ENCODE measurements around the gene PRR15L.
A peak's percentile ranks its signal among the peaks of the same experiment; 100 is the strongest.
"Not testable (repeated sequence)": the region's sequence is repeated elsewhere in the genome, so short reads cannot be mapped to it uniquely, and the experiment has no call there.

Gene PRR15L, protein sequence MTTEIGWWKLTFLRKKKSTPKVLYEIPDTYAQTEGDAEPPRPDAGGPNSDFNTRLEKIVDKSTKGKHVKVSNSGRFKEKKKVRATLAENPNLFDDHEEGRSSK

GRCh38 chr17:47957591-47958490, at the start of gene PRR15L:
PRR15L (minus strand) TSS chr17:47957883; CDS start chr17:47953234, 4,649 bp downstream.
- peak; percentile 99 for DNase-seq

DNA sequence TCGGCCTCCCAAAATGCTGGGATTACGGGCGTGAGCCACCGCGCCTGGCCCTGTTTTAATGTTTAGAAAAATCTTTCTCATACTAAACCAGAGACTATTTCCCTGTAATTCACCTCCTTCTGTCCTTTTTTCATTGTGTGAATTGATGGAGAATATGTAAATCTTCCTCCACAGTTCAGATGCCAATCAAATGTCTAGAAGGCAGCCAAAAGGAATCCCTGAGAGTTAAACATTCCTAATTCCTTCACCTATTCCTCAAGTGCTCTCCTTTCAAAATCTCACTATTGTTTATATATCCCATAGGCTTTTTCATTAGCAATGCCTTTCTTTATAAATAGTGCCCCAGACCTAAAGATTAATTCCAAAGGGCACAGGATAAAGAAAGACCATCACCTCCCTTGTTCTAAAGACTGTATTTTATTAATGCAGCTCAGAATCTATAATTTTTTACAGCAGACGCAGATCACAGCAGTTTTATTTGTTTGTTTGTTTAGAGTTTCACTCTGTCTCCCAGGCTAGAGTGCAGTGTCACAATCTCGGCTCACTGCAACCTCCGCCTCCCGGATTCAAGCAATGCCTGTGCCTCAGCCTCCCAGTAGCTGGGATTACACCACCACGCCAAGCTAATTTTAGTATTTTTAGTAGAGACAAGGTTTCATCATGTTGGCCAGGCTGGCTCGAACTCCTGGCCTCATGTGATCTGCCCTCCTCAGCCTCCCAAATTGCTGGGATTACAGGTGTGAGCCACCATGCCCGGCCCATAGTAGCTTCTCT, 49.4 kb upstream of the PRR15L start:
- no peak for DNase-seq

GRCh38 chr17:48004983-48005382, 47.3 kb upstream of the PRR15L start:
- no peak for DNase-seq

DNA sequence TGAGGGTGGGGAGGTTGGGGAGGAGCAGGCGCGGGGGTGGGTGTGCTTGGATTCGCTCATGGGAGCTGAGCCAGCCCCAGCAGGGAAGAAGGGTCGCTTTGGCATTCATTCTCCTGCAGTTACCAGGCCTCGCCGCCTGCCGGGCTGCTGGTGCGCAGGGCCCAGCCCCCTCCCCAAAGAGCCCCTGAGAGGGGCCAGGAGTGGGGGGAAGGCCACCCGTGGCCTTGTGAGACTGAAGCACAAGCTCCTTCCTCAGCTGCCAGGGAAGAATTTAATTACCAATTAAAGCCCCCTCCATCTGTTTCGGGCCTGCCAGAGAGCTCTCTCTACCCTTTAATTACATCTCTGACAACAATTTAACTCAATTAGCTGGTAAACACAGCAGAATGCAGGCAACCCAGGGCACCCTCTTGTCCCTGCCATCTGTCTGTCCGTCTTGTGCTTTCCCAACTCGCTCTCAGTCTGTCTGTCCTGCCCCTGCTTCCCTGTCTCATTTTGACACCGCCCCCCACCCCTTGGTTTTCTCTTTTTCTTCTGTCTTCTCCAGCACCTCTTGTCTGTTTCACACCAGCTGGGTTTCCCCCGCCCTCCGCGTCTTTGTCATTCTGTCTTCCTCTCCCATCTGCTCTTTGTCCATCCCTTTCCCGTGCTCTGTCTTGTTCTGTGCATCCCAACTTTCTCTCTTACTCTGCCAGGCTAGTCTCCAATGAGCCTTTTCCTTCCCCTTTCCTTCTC, 45.9 kb upstream of the PRR15L start:
- no peak for DNase-seq

- no peak for DNase-seq
Observed at GRCh38 chr17:48002916-48003416, 45.3 kb upstream of the PRR15L start.

GRCh38 chr17:48002266-48002915, 44.7 kb upstream of the PRR15L start:
- DNase-seq: no peak

DNA sequence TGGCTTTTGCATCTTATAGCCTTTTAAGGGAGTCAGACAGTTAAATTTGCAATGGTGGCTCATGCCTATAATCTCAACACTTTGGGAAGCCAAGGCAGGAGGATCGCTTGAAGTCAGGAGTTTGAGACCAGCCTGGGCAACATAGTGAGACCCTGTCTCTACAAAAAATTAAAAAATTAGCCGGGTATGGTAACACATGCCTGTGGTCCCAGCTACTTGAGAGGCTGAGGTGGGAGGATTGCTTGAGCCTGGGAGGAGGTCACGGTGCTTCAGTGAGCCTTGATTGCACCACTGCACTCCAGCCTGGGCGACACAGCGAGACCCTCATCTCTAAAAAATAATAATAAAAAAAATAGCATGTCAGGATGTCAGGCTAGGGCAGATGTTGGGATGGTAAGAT, 44.0 kb upstream of the PRR15L start:
- DNase-seq: not testable (repeated sequence)

GRCh38 chr17:48001197-48001596, 43.5 kb upstream of the PRR15L start:
- DNase-seq: no peak

GRCh38 chr17:47999582-47999981, 41.9 kb upstream of the PRR15L start:
- DNase-seq: no peak

- no peak for DNase-seq
Observed at GRCh38 chr17:47998044-47998443, 40.4 kb upstream of the PRR15L start.

- no peak for DNase-seq
Observed at GRCh38 chr17:47997586-47997985, 39.9 kb upstream of the PRR15L start.

DNA sequence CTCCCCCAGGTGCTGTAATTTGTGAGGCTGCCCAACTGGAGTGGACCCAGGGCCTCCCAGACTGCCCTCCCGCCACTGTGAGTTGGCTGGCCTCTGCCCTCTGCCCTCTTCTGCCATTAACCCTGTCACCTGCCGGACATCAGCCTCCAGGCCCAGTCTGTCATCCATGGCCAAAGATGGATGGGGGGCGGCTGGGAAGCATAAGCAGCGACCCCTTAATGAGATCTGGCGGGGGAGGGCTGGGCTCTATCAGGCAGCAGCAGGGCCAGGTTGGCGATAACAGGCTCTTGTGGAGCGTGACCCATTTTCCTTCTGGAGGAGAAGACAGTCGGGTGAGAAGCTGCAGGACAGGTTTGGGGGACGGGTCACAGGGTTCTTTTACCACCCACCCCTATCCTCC, 38.5 kb upstream of the PRR15L start:
- no peak for DNase-seq

DNA sequence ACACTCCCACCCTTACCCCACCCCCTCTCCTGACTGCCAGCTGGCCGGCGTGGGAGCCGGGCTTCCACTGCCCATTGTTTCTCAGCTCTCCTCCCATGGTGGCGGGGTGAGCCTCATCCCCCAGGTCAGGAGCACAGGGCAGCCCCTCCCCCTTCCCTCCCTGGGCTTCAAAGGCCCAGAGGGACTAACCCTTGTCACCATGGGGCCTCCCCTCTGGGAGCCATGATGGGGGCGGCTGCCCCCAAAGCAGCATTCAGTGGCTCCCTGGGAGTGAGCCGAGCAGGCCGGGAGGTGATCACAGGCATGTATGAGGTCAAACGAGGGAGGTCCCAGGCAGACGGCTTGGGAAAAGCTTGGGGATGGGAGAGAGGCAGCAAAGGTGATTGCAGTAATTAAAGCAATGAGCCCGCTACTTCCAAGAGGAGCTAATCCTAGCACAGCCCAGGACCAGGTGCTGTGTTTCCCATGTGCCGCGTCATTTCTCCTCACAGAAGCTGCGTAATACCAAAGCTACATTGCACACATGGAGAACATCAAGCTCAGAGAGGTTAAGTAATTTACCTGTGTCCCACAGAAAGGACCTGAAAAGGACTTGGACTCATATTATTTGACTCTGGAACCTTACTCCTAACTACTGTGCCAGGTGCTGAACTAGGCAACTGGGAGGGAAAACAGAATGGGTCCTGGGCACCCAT, 37.7 kb upstream of the PRR15L start:
- DNase-seq: no peak

DNA sequence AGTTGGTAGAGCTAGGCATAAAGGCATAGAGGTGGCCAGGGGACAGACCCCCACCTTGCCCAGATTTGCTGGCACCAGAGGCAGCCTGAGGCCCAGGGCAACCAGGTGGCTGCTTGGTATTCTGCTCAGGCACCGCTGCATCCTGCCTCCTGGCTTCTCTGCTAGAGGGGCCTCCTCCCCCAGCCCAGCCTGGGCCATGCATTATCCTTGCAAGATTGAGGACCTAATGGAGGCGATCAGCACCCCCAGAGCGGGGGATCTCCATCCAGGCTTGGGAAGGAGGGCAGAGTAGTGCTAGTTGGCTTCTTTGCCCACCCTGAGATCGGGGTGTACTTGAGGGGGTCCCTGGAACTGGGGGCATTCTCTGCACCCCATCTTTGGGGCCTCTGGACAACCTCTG, 37.0 kb upstream of the PRR15L start:
- no peak for DNase-seq

DNA sequence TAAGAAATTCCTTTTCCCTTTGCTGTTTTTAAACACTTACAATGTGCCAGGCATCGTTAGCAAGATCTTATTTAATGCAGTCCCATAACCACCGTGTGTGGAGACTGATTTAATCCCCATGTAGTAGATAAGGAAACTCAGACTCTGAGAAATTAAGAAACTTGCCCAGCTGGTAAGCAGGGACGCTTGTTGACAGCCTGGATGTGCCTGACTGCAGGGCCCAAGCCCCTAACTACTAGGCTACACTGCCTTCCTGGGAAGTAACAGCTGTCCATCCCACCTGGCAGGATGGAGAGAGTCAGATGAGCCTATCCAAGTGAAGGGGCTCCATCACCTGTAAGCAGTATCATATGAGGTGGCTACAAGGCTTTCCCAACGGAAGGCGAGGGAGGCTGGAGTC, 36.3 kb upstream of the PRR15L start:
- no peak for DNase-seq

DNA sequence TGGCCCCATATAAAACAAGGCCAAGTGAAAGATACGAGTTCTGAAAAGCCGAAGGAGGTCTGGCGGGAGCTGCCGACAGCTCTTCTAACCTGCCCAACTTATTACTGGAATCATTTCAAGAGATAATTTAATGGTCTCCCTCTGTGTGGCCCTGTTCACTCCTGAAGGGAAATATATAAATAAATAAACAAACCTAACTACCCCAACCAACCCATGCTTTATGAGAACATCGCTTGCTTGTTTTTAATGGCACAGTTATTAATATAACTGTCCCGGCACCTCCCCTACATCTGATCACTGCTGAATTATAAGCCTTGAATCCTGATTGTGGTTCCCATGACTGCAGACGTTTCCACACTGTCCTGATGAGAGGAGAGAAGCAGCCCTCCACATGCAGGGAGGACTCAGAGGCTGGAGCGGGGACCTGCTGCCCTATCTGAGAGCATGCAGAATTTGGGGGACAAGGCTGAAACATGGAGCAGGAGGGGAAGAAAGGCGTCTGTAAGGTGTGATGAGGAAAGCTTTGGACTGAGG, 35.4 kb upstream of the PRR15L start:
- no peak for DNase-seq

GRCh38 chr17:47992216-47992615, 34.5 kb upstream of the PRR15L start:
- no peak for DNase-seq

- DNase-seq: no peak
Observed at GRCh38 chr17:47990962-47991731, 33.5 kb upstream of the PRR15L start.

DNA sequence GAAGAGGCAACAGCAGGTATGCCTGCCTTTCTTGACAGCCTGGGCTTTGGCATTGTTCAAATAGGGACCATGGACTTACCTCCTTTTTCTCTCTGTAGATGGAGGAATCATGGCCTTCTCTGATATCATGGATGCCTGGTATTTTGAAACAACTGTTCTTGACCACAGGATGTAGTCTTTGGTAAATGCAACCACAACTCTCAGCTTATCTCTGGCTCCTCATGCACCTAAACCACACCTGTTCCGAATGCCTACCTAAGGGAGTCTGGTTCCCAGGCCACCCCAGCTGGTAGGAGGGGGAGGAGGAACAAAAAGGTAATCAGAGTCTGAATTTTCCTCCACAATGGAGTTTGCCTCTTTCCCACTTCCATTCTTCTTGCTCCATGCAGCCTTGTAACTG, 32.0 kb upstream of the PRR15L start:
- no peak for DNase-seq

DNA sequence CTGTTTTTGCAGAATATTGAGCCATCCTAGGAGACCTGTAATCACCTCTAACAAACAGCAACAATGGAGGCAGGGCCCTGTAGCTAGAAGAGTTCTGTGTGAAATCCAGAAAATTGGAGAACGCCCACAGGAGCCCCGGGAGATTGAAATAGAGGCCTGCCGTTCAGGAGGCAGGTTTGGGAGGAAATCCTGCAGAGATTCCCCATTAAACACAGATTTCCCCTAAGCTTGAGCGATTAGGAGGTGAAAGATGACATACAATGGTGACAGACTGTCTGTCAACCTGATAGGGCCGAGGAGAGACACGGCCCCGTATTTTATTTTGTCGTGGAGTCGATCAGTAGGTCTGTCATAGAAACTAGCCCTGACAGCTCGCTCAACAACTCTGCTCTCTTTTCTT, 31.5 kb upstream of the PRR15L start:
- no peak for DNase-seq

DNA sequence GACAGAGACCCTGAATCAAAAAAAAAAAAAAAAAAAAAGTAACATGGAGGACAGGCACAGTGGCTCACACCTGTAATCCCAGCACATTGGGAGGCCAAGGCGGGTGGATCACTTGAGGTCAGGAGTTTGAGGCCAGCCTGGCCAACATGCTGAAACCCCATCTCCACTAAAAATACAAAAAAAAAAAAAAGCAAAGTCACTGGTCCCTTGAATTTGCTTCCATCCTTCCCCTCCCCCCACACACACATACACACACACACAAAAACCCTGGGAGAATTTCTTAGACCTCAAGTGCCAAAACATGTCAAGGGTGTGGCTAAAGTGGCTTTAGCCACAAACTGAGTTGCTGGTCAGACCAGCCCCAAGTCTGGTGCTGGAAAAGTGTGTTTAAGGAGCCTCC, 30.8 kb upstream of the PRR15L start:
- DNase-seq: not testable (repeated sequence)

Data from NCI-H510A treated with DMSO at 0.1 percent for 48 hours (cell line).